NCI-H2081 treated with DMSO at 0.1 percent for 48 hours (cell line): ENCODE data around the gene JCHAIN.

Experiments
- DNase-seq: peaks from one replicate; lab custom pipeline; 2025; lab: John Stamatoyannopoulos, UW

The JCHAIN gene

GRCh38 chr4:70637239-70637913 is 28.9 kb downstream of the JCHAIN start:
- no peak for DNase-seq

- DNase-seq, result no peak
Observed at GRCh38 chr4:70634482-70634881, 31.8 kb downstream of the JCHAIN start.

GRCh38 chr4:70632028-70632427 is 34.3 kb downstream of the JCHAIN start:
- DNase-seq, result no peak

- DNase-seq, result no peak
Observed at GRCh38 chr4:70630162-70630561, 36.1 kb downstream of the JCHAIN start.

GRCh38 chr4:70629469-70630090 is 36.7 kb downstream of the JCHAIN start:
- DNase-seq, result no peak

- no peak for DNase-seq
Observed at GRCh38 chr4:70628444-70628843, 37.9 kb downstream of the JCHAIN start, which contains the start of gene ENAM. TSS of gene ENAM (plus strand) at chr4:70628744. CDS start at chr4:70629501, 757 bp downstream.

- no peak for DNase-seq
Observed at GRCh38 chr4:70627620-70628019, 38.7 kb downstream of the JCHAIN start.

- DNase-seq, result no peak
Observed at GRCh38 chr4:70624226-70624793, 42.0 kb downstream of the JCHAIN start.

GRCh38 chr4:70623323-70623722 is 43.0 kb downstream of the JCHAIN start:
- no peak for DNase-seq

GRCh38 chr4:70619778-70620177 is 46.5 kb downstream of the JCHAIN start:
- no peak for DNase-seq

GRCh38 chr4:70619288-70619687 is 47.0 kb downstream of the JCHAIN start:
- DNase-seq, result no peak

- DNase-seq, result no peak
Observed at GRCh38 chr4:70614184-70614555, 52.1 kb downstream of the JCHAIN start.

- DNase-seq, result no peak
Observed at GRCh38 chr4:70613306-70614183, 52.8 kb downstream of the JCHAIN start.

- no peak for DNase-seq
Observed at GRCh38 chr4:70608324-70608723, 58.0 kb downstream of the JCHAIN start.

- DNase-seq, result no peak
Observed at GRCh38 chr4:70607334-70607853, 58.9 kb downstream of the JCHAIN start.

- no peak for DNase-seq
Observed at GRCh38 chr4:70606459-70606858, 59.8 kb downstream of the JCHAIN start.
